Measurements from ENCODE around the gene SLC35C1.

DNA sequence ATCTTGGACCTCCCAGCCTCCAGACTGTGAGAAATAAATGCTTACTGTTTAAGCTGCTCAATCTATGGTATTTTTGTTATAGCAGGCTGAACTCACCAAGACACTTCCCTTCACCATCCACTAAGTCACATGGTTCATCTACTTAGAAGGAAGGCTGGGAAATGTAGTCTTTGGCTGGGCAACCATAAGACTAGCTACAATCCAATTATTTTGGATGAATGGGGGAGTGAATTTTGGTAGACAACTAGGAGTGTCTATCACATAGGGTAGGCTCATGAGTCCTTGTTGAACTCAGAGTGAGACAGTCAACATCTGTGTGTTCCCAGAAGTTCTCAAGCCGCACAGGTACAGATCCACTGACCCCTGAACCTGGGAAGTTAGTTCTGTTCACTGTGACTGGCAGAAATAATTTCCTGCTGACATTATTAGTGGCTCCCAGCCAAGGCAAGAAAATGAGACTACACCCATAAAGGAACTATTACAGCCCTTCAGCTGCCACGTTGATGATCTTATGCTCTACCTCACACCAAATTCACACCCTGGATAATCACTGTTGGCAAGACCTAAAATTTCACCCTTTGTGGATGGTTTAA is 3.1 kb upstream of the SLC35C1 start:
- no peak for TF ChIP-seq POLR2A (IDR thresholded peaks at IDR 0.05)
- no peak for TF ChIP-seq POLR2AphosphoS5 (IDR thresholded peaks at IDR 0.05)
- TF ChIP-seq, protein P1, sequence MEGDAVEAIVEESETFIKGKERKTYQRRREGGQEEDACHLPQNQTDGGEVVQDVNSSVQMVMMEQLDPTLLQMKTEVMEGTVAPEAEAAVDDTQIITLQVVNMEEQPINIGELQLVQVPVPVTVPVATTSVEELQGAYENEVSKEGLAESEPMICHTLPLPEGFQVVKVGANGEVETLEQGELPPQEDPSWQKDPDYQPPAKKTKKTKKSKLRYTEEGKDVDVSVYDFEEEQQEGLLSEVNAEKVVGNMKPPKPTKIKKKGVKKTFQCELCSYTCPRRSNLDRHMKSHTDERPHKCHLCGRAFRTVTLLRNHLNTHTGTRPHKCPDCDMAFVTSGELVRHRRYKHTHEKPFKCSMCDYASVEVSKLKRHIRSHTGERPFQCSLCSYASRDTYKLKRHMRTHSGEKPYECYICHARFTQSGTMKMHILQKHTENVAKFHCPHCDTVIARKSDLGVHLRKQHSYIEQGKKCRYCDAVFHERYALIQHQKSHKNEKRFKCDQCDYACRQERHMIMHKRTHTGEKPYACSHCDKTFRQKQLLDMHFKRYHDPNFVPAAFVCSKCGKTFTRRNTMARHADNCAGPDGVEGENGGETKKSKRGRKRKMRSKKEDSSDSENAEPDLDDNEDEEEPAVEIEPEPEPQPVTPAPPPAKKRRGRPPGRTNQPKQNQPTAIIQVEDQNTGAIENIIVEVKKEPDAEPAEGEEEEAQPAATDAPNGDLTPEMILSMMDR (IDR thresholded peaks at IDR 0.05), result no peak

All from sigmoid colon (tissue), 4 donors.